GM23248 (cell line): ENCODE results near the gene POFUT2.

Experiments
- EZH2 ChIP-seq: fragments of 200-600 bp; sonication (generic); IDR thresholded peaks from 2 replicates; pipeline ENCODE4 v1.6.1; 2018; ENCODE audit warnings: antibody characterized with exemption, mild to moderate bottlenecking; ENCODE audit not compliant: insufficient read depth, poor library complexity, severe bottlenecking
- EZH2phosphoT487 ChIP-seq: fragments of 200-600 bp; sonication (generic); IDR thresholded peaks from 2 replicates; pipeline ENCODE4 v1.6.1; 2018; ENCODE audit warnings: antibody characterized with exemption, moderate library complexity, mild to moderate bottlenecking, low read depth; ENCODE audit not compliant: insufficient read depth

- TF ChIP-seq EZH2 (no peak), EZH2phosphoT487 (no peak)
These were observed 36.0 kb upstream of the POFUT2 start for GRCh38 chr21:45323487-45324311.
